22Rv1 (cell line): Measurements from ENCODE around the gene USP6.
"Not testable (repeated sequence)": the region's sequence is repeated elsewhere in the genome, so short reads cannot be mapped to it uniquely, and the experiment has no call there.

Source experiments
- H3K27ac ChIP-seq: fragments of 450-650 bp; 2 replicates; pipeline ENCODE4 v1.5.1; 2017
- ZFX ChIP-seq: fragments of 450-650 bp; IDR thresholded peaks from 2 replicates; pipeline ENCODE4 v1.6.1; 2017; ENCODE audit warnings: antibody characterized with exemption, borderline replicate concordance
- TF ChIP-seq, protein P1 (sequence below): fragments of 450-650 bp; IDR thresholded peaks from 2 replicates; pipeline ENCODE4 v1.5.1; 2017; ENCODE audit warnings: mild to moderate bottlenecking

Gene USP6

DNA sequence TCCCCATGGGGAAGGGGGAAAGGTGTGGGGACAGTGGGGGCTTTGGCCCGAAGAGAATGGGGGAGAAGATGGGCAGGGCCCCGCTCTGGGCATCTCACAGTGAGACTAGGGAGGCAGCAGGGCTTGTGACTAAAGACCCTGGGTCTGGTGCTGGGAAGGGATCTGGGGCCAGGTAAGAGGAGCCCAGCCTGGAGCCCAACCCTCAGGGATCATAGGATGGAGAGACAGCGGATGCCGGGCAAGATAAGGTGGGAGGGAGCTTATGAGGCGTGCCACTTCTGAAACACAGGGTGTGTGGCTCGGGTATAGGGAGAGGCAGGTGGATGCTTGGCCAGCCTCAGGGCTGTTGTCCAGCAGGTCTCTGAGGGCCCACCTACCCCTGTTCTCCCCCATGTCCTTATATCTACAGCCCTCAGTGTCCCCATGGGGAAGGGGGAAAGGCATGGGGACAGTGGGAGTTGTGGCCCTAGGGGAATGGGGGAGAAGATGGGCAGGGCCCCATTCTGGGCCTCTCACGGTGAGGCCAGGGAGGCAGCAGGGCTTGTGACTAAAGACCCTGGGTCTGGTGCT is 15.4 kb downstream of the USP6 start:
- H3K27ac ChIP-seq = no peak overlapping the region
- no peak for TF ChIP-seq ZFX
- TF ChIP-seq, protein P1, sequence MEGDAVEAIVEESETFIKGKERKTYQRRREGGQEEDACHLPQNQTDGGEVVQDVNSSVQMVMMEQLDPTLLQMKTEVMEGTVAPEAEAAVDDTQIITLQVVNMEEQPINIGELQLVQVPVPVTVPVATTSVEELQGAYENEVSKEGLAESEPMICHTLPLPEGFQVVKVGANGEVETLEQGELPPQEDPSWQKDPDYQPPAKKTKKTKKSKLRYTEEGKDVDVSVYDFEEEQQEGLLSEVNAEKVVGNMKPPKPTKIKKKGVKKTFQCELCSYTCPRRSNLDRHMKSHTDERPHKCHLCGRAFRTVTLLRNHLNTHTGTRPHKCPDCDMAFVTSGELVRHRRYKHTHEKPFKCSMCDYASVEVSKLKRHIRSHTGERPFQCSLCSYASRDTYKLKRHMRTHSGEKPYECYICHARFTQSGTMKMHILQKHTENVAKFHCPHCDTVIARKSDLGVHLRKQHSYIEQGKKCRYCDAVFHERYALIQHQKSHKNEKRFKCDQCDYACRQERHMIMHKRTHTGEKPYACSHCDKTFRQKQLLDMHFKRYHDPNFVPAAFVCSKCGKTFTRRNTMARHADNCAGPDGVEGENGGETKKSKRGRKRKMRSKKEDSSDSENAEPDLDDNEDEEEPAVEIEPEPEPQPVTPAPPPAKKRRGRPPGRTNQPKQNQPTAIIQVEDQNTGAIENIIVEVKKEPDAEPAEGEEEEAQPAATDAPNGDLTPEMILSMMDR = no peak

DNA sequence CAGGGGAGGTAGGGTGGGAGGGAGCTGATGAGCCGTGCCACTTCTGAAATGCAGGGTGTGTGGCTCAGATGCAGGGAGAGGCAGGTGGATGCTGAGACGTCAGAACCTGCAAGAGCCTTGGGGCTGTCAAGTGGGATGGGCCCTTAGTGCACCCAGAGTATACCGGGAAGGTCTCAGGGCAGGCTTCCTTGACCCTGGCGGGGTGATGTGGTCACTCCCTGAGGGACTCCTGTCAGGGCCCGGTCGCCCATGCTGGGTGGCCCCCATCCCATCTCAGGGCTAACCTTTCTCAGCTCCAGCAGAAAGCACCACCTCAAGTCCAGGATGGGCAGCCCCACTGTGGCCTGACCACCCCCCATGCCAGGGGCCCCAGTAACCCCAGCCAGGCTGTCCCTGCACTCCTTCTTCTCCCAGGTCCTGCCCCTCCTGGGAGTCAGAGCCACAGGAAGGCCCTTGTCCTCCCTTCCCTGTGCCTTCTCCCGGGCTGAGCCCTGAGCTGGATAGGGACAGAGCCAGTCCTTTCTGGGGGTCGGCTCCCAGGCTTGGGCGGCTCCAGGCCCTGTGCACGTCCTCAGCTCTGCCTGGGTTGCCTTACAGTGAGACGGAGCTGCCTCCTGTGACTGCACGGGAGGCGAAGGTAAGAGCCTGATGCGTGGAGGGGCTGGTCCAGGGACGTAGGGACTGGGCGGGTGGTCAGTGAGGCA is 16.1 kb downstream of the USP6 start:
- H3K27ac ChIP-seq = not testable (repeated sequence)

DNA sequence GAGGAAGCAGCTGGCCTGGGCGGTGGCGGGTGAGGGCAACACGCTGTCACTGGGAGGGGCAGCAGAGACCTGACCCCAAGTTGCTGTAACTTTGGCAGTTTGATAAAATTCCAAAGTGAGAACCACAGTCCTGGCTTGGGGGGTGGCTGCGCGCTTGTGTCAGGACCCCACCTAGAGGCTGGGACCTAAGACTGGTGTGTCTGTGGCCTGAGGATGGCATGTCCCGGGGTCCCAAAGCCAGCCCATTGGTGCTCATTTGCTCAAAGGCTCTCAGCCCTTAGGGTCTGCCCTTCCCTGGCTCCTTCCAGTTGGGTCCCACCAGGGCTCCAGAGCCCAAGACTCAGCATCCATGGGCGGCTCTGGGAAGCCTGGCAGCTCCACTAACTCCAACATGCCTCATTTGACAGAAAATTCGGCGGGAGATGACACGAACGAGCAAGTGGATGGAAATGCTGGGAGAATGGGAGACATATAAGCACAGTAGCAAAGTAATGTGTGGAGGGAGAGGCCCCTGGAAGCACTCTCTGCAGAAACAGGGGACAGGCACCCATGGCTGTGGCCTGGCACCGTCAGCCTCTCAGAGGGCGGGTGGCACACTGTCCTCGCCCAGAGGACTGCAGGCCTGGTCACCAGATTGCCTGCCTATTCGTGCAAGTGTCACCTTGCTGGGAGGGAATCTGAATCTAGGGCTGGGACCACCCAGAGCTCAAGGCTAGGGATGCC is 16.8 kb downstream of the USP6 start:
- not testable (repeated sequence) for H3K27ac ChIP-seq

DNA sequence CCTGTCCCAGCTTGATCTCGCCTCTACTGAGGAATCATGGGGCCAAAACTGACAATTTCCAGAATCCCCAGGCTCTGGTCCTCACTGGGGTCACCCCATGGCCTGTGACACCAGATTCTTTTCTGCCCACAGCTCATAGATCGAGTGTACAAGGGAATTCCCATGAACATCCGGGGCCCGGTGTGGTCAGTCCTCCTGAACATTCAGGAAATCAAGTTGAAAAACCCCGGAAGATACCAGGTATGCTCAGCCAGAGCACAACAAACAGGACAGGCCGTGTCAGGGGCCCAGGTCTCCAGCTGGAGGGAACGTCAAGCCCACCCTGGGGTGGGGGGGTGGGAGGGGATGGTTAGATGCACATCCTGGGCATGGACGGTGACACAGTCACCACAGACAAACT is 17.5 kb downstream of the USP6 start:
- TF ChIP-seq ZFX = no peak
- TF ChIP-seq, protein P1 = no peak
- no peak overlapping the region for H3K27ac ChIP-seq

DNA sequence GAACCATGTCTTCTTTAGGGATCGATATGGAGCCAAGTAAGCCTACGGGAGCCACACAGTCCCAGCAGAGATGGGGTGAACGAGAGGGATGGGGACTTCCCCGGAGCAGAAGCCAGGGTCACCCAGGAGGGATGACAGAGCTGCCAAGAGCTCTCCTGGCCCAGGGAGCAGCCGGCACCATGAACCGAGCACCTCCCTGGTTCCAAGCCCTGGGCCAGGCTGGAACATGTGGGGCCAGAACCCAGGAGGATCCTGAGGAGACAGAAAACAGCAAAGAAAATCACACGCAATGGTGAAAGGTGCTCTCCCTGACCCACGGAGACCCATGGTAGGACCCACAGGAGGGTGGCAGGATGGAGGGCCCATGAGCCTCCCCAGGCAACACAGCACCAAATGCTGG is 18.1 kb downstream of the USP6 start:
- H3K27ac ChIP-seq = not testable (repeated sequence)

DNA sequence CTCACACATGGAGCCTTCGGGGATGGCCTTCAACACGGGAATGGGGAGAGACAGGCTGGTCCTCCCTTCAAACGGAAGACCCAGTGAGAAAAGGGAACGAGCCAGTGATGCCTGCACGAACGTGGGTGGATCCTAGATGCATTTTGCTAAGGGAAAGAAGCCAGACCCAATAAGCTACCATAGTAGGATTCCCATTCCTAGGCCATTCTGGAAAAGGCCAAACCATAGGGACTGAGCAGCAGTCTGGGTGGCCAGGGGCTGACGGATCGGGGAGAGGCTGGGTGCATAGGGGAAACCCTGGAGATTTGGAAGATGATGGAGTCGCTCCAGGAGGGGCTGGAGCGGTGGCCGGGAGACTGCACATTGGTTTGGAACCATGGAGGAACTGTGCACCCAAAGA is 18.7 kb downstream of the USP6 start:
- not testable (repeated sequence) for H3K27ac ChIP-seq

DNA sequence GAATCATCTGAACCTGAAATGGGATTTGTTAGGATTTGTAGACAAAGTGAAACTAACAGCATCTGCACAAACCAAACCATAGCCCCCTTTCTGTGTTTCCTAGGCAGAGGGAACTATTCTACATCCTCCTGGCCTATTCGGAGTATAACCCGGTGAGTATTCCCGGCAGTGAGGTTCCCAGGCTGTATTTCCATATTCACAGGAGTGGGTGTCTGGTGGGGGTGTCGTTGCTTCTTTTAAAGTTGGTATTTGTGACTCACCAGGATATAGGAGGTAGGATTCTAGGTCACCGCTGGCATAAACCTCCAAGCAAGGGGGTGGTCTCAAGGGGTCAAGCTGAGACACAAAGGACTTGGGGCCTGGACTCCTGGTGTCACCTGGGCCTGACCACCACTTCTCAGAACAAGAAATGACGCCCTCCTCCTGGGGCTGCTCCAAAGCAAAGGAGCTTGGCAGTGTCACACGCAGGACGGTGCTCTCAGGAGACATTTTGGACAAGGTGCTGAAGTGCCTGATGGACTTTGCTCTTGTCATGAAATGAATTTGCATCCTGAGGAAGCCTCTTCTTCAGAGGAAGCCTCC is 19.4 kb downstream of the USP6 start:
- not testable (repeated sequence) for H3K27ac ChIP-seq

DNA sequence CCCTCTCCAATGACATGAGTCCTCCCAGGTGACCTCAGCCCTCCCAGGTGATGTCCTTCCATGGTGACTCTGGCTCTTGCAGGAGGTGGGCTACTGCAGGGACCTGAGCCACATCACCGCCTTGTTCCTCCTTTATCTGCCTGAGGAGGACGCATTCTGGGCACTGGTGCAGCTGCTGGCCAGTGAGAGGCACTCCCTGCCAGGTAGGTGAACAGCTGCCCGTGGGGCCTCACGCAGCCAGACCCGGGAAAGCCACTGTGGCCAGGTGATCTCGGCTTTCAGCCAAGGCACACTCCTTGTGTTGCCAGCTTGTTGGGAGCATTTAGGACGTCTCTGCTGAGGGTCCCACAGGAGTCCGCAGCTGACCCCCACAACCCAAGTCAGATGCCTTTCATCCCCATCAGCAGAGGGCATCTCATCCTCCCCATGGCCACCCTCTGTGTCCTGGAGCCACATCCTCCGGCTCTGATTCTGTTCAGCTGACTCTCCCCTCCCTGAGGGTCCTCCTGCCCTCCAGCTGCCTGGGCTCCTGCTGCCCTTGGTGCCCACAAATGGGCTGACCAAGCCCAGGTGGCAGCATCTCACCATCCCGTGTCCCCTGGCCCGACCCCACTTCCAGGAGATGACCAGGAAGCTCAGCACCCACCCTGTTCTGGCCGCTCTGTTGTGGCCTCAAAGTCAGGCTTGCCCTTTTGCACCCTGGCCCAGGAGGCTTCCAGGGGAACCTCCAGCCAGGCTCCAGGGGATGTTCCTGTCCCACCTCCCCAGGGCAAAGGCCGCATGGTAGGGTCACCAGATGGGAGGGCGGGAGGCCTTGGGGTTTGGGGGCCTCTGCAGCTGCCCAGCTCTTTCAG is 20.1 kb downstream of the USP6 start:
- H3K27ac ChIP-seq = no peak overlapping the region
- TF ChIP-seq, protein P1 = no peak
- TF ChIP-seq ZFX = no peak

DNA sequence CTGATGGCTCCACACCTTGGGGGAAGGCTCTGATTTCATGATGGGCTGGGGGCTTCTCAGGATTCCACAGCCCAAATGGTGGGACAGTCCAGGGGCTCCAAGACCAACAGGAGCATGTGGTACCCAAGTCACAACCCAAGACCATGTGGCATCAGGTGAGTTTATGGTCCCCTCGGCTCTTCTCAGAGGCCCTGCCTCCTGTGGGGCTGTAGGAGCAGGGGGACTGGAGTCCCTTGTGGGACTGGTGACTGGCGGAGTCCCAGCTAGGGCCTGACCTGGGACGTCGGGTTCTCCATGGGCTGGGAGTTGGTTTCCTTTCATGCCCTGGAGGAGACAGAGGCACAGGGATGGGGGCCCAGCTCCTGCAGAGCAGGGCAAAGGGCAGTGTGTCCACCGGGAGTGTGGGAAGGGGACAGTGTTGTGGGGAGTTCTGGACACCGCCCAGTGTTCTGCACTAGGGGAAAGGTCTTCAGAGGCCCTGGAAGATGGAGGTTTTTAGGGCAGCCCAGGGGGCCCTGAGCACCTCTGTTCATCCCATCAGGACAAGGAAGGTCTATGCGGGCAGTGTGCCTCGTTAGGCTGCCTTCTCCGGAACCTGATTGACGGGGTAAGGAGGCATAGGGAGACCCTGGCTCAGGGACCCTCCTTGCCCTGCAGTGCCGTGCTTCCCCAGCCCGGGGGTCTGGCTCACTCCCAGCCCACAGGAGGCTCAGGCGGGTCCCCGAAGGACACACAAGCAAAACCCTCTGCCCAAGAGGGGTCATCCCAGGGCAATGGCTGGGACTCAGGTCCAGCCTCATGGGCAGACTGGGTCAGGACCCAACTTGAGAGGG is 21.0 kb downstream of the USP6 start:
- not testable (repeated sequence) for H3K27ac ChIP-seq

DNA sequence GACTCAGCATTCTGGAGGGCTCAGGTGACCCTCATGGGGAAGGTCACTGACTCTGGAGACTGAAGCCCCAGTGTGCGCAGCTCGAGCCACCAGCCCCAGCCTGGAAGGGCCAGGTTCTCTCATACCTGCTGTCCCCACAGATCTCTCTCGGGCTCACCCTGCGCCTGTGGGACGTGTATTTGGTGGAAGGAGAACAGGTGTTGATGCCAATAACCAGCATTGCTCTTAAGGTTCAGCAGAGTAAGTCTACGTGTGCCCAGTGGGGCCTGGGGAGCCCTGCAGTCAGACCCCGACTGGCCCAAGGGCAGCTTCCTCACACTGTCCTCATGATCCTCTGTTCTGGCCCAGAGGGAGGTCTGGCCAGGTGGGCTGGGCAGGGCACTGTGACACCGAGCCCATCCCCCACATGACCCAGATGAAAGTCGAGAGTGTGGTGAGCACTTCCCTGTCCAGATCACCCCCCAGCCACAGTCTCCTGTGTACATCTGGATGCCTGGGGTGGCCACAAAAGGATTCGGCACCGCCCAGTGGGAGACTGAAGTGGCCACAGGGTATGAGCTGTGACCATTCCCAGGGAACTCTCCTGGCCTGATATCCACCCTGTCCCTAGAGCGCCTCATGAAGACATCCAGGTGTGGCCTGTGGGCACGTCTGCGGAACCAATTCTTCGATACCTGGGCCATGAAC is 21.8 kb downstream of the USP6 start:
- H3K27ac ChIP-seq = not testable (repeated sequence)

DNA sequence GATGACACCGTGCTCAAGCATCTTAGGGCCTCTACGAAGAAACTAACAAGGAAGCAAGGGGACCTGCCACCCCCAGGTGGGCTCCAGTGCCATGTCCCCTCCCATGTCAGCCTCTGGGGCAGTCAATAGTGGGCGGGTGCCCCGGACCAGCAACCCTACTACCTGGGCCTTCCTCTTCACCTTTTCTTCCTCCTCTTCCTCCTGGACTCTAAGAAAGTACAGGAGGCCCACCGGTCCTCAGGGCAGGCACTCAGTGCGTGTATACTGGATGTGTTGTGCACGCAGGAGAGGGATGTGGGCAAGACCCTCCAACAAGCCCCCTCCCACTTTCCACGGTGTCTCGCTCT is 22.3 kb downstream of the USP6 start:
- not testable (repeated sequence) for H3K27ac ChIP-seq
